PC-9 (cell line): ENCODE data around the gene ABCA4. TPM values are rescaled to one million over a fixed set of nuclear protein-coding genes. Genes with fewer than 3 reads are reported as not detected.
A peak's percentile ranks its signal among the peaks of the same experiment; 100 is the strongest.

Source experiments
- BruUV-seq: library from RNA; stranded (reverse); fragments of 400-500 nt; replicated peaks from 2 replicates; lab custom pipeline; 2021; lab: Mats Ljungman, UMichigan
- CTCF ChIA-PET: fragments of 300-600 bp; sonication (Branson Sonifier 250); formaldehyde crosslinking; loops from one replicate; lab custom pipeline; 2022; ENCODE audit warnings: antibody characterized with exemption; lab: Charles Lee
- POLR2A ChIA-PET: fragments of 300-600 bp; sonication (Branson Sonifier 250); formaldehyde crosslinking; loops from one replicate; lab custom pipeline; 2022; ENCODE audit warnings: antibody characterized with exemption; ENCODE audit not compliant: unreplicated experiment; lab: Charles Lee
- DNase-seq, 2 experiments: peaks; one replicate each; pipeline versions ENCODE4 v3.0.0 to v3.0.0-alpha.2; 2015 to 2022; ENCODE audit warnings: mixed read lengths in 1 of 2
- H2AFZ ChIP-seq: fragments of 200-600 bp; sonication (generic); 2 replicates; pipeline ENCODE4 v1.8.1; 2017; ENCODE audit warnings: antibody characterized with exemption
- H3F3A ChIP-seq: fragments of 200-600 bp; sonication (generic); 2 replicates; pipeline ENCODE4 v1.8.1; 2017; ENCODE audit warnings: antibody characterized with exemption, mild to moderate bottlenecking, low read depth; ENCODE audit not compliant: insufficient read depth
- H3K27ac ChIP-seq: fragments of 200-600 bp; sonication (generic); 2 replicates; pipeline ENCODE4 v1.6.1; 2016; ENCODE audit warnings: mixed run types
- H3K27me3 ChIP-seq: fragments of 200-600 bp; sonication (generic); 2 replicates; pipeline ENCODE4 v1.6.1; 2016; ENCODE audit warnings: low read depth, mixed run types; ENCODE audit not compliant: insufficient read depth
- H3K36me3 ChIP-seq: fragments of 200-600 bp; sonication (generic); 2 replicates; pipeline ENCODE4 v1.6.1; 2016; ENCODE audit warnings: low read depth, mixed run types
- H3K4me1 ChIP-seq: fragments of 200-600 bp; sonication (generic); replicated peaks from 2 replicates; pipeline ENCODE4 v1.6.1; 2016; ENCODE audit warnings: mixed run types; ENCODE audit not compliant: insufficient read depth
- H3K4me2 ChIP-seq: fragments of 200-600 bp; sonication (generic); 2 replicates; pipeline ENCODE4 v1.6.1; 2017; ENCODE audit warnings: mixed run types
- H3K4me3 ChIP-seq: fragments of 200-600 bp; sonication (generic); 2 replicates; pipeline ENCODE4 v1.6.1; 2016; ENCODE audit warnings: mixed run types
- H3K79me2 ChIP-seq: fragments of 200-600 bp; sonication (generic); 2 replicates; pipeline ENCODE4 v1.6.1; 2017; ENCODE audit warnings: low read depth, mixed run types
- H3K9me2 ChIP-seq: fragments of 200-600 bp; sonication (generic); 2 replicates; pipeline ENCODE4 v1.8.1; 2017; ENCODE audit warnings: mild to moderate bottlenecking; ENCODE audit not compliant: insufficient read depth
- H3K9me3 ChIP-seq: fragments of 200-600 bp; sonication (generic); 2 replicates; pipeline ENCODE4 v1.8.1; 2016; ENCODE audit warnings: low read depth; ENCODE audit not compliant: insufficient read depth
- H4K20me1 ChIP-seq: fragments of 200-600 bp; sonication (generic); 2 replicates; pipeline ENCODE4 v1.8.1; 2017; ENCODE audit not compliant: insufficient read depth
- EZH2 ChIP-seq: fragments of 200-600 bp; sonication (generic); IDR thresholded peaks from 2 replicates; pipeline ENCODE4 v1.8.0; 2017; ENCODE audit warnings: antibody characterized with exemption, low read depth
- intact Hi-C: fragments of 100-400 bp; cut with micrococcal nuclease; formaldehyde crosslinking; loops from one replicate; pipeline ENCODE4 v1.10.0; 2022; ENCODE audit not compliant: unreplicated experiment
- total RNA-seq: library from RNA; stranded (reverse); gene quantifications from 2 replicates; pipeline ENCODE4 v1.2.3, GENCODE V29; 2021
- TF ChIP-seq, protein P1 (sequence below): fragments of 200-600 bp; sonication (generic); conservative IDR thresholded peaks from 2 replicates; pipeline ENCODE4 v1.6.1; 2017; ENCODE audit warnings: mixed run types, antibody characterized with exemption, mild to moderate bottlenecking, moderate library complexity

ABCA4 gene
- total RNA-seq, 1 experiment from 2014 or later: 20.8 TPM

DNA sequence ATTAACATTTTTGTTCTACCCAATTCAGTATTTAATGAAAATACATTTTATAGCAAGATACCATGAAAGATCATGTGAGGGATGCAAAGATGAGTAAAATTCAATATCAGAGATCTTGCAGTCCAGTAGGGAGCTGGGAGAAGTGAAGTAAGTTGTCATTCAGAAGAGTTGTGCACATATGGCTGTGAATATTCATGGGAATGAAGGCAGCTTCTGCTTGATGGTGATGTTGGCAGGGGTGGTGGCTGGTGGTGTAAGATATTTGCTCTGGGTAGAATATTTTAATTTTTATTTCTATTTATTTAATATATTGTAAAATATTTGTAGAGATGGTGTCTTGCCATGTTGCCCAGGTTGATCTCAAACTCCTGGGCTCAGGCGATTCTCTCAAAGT lies 139.7 kb downstream of the ABCA4 start:
- Histone ChIP-seq H4K20me1 (no peaks in the 10 kb centered on the region), H3K4me3 (no peak overlapping the region), H3K79me2 (no peaks in the 10 kb centered on the region), H3F3A (peaks cover 5% of the 10 kb centered on the region; the same call in 1 of the 2 replicates), H3K4me1 (peaks cover 12% of the 10 kb centered on the region), H3K4me2 (no peak overlapping the region), H3K27ac (no peak overlapping the region), H3K27me3 (no peaks in the 10 kb centered on the region), H3K9me3 (no peaks in the 10 kb centered on the region), H2AFZ (no peak overlapping the region), H3K9me2 (no peaks in the 10 kb centered on the region), H3K36me3 (no peaks in the 10 kb centered on the region)
- ChIA-PET CTCF (interaction anchor here (0.9 kb wide), 1 partner anchor 11 kb away, joined by 3 read pairs; no protein-coding TSS in a partner anchor), POLR2A (no interaction called here)
- no TSS peak for BruUV-seq
- TF ChIP-seq EZH2: no peak
- TF ChIP-seq, protein P1, sequence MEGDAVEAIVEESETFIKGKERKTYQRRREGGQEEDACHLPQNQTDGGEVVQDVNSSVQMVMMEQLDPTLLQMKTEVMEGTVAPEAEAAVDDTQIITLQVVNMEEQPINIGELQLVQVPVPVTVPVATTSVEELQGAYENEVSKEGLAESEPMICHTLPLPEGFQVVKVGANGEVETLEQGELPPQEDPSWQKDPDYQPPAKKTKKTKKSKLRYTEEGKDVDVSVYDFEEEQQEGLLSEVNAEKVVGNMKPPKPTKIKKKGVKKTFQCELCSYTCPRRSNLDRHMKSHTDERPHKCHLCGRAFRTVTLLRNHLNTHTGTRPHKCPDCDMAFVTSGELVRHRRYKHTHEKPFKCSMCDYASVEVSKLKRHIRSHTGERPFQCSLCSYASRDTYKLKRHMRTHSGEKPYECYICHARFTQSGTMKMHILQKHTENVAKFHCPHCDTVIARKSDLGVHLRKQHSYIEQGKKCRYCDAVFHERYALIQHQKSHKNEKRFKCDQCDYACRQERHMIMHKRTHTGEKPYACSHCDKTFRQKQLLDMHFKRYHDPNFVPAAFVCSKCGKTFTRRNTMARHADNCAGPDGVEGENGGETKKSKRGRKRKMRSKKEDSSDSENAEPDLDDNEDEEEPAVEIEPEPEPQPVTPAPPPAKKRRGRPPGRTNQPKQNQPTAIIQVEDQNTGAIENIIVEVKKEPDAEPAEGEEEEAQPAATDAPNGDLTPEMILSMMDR: no peak
- DNase-seq: no peak
- intact Hi-C loops: no loop called here

GRCh38 chr1:93980320-93981273 lies 140.4 kb downstream of the ABCA4 start:
- Histone ChIP-seq H3K9me2 (no peaks in the 10 kb centered on the region), H3K27ac (no peak overlapping the region), H3K9me3 (no peaks in the 10 kb centered on the region), H3K79me2 (no peaks in the 10 kb centered on the region), H3K27me3 (no peaks in the 10 kb centered on the region), H3F3A (0 out of 2 replicates have a peak, but pooled peaks cover 4% of the 10 kb centered on the region), H3K4me2 (no peak overlapping the region), H4K20me1 (no peaks in the 10 kb centered on the region), H3K4me1 (peaks cover 15% of the 10 kb centered on the region), H3K4me3 (no peak overlapping the region), H3K36me3 (no peaks in the 10 kb centered on the region), H2AFZ (no peak overlapping the region)
- ChIA-PET POLR2A (interaction anchor here (0.6 kb wide), 1 partner anchor 17 kb away, joined by 4 read pairs; no protein-coding TSS in a partner anchor), CTCF (interaction anchor here (0.7 to 0.9 kb wide), 2 partner anchors 10 to 16 kb away, joined by 3 read pairs; no protein-coding TSS in a partner anchor)
- TF ChIP-seq EZH2: no peak
- TF ChIP-seq, protein P1: peak; percentile 45
- no peak for DNase-seq
- intact Hi-C loops: no loop called here
- no TSS peak for BruUV-seq

- Histone ChIP-seq H3K4me3 (no peak overlapping the region), H3K4me1 (peaks cover 15% of the 10 kb centered on the region), H3K9me3 (0 out of 2 replicates have a peak, but pooled peaks cover 3% of the 10 kb centered on the region), H3K27me3 (no peaks in the 10 kb centered on the region), H2AFZ (no peak overlapping the region), H3K4me2 (no peak overlapping the region), H3F3A (0 out of 2 replicates have a peak, but pooled peaks cover 4% of the 10 kb centered on the region), H3K36me3 (no peaks in the 10 kb centered on the region), H3K27ac (no peak overlapping the region), H4K20me1 (no peaks in the 10 kb centered on the region), H3K79me2 (no peaks in the 10 kb centered on the region), H3K9me2 (no peaks in the 10 kb centered on the region)
- no TSS peak for BruUV-seq
- POLR2A ChIA-PET: interaction anchor here (0.6 to 0.7 kb wide), 2 partner anchors 9 to 16 kb away, joined by 3 to 4 read pairs; no protein-coding TSS in a partner anchor
- no peak for TF ChIP-seq EZH2
- TF ChIP-seq, protein P1: no peak
- CTCF ChIA-PET: interaction anchor here (0.7 kb wide), 1 partner anchor 15 kb away, joined by 3 read pairs; no protein-coding TSS in a partner anchor
- intact Hi-C loops: no loop called here
- DNase-seq: no peak
Measured at GRCh38 chr1:93979718-93980319, 141.1 kb downstream of the ABCA4 start.
